Effector CD8-positive, alpha-beta T cell (primary cell): ENCODE measurements around the gene MAST4.

Experiments
- DNase-seq: peaks from one replicate; lab custom pipeline; 2025; lab: John Stamatoyannopoulos, UW

The MAST4 gene

GRCh38 chr5:67206461-67206860 is 610.3 kb downstream of the MAST4 start:
- no peak for DNase-seq

GRCh38 chr5:67206929-67207328 is 610.7 kb downstream of the MAST4 start:
- DNase-seq: peak; percentile 40

DNA sequence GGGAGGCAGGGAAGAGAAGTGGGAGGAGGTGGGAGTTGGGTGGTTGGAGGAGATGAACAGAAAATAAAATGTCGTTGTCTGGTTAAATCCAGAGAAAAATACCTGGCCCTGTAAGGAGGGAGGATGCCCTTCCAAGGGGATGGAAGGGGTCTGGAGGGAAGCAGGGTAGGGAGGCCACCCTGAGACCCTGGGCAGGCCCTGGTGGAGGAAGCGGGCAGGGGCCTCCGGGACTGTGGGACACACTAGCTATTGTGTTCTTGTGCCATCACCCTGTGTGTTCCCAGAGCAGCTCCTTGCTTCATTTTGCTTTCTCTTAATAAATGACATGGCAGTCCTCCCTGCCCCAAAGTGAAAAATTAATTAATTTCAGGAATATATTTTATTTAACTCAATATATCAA is 612.2 kb downstream of the MAST4 start:
- DNase-seq: no peak

DNA sequence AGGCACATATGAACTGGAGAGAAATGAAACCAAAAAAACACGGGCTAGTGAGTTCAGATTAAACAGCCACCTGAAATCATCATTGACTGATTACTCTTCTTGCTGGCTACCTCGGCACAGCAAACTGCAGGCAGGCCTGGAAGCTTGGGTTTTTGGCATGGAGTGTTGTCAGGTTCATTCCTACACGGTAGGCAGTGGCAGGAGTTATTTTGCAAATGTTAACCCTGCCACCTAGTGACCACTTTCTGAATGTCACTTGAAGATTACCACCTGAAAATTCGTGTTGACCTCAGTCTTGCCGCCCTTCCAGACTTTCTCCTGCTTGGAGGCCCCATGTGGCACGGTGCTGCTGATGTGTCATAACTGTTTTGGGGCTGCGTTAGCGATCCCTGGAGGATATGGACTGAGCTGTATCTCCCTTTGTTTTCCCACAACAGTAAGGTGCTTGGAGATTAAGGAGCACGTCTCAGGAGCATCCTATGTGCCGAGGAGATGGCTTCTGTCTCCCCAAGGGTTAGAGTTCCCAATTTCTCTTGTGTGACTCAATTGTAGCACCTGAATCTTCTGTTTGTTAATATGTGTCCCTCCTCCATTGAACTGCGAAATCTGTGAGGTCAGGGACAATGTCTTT is 613.1 kb downstream of the MAST4 start:
- peak; percentile 26 for DNase-seq

- DNase-seq: no peak
Measured at GRCh38 chr5:67211926-67212325, 615.7 kb downstream of the MAST4 start.

GRCh38 chr5:67214036-67214435 is 617.8 kb downstream of the MAST4 start:
- DNase-seq: no peak

GRCh38 chr5:67214707-67215447 is 618.7 kb downstream of the MAST4 start:
- no peak for DNase-seq

GRCh38 chr5:67215519-67216471 is 619.6 kb downstream of the MAST4 start:
- peak; percentile 27 for DNase-seq

GRCh38 chr5:67216564-67216963 is 620.4 kb downstream of the MAST4 start:
- no peak for DNase-seq
